Caco-2 (cell line): ENCODE data around the gene PPFIA1. TPM values are rescaled to one million over a fixed set of nuclear protein-coding genes. Genes with fewer than 3 reads are reported as not detected.

Experiments
- BruUV-seq: library from RNA; stranded (reverse); fragments of 400-500 nt; replicated peaks from 2 replicates; lab custom pipeline; 2021; lab: Mats Ljungman, UMichigan
- CTCF ChIA-PET: fragments of 300-600 bp; sonication (Branson Sonifier 250); formaldehyde crosslinking; loops from one replicate; lab custom pipeline; 2022; ENCODE audit warnings: antibody characterized with exemption; lab: Charles Lee
- POLR2A ChIA-PET: fragments of 300-600 bp; sonication (Branson Sonifier 250); formaldehyde crosslinking; loops from one replicate; lab custom pipeline; 2022; ENCODE audit warnings: antibody characterized with exemption; lab: Charles Lee
- DNase-seq, 2 experiments: peaks; one replicate each; pipeline versions ENCODE4 v3.0.0 to v3.0.0-alpha.2; 2020 to 2022
- H3K27me3 ChIP-seq: replicated peaks from 2 replicates; pipeline ENCODE4 v1.6.0; 2011; ENCODE audit warnings: low read length; ENCODE audit not compliant: control insufficient read depth, insufficient read depth
- H3K36me3 ChIP-seq: 2 replicates; pipeline ENCODE4 v1.5.1; 2011; ENCODE audit warnings: low read length; ENCODE audit not compliant: control insufficient read depth, insufficient read depth
- H3K4me1 ChIP-seq: fragments of 250-450 bp; sonication (Bioruptor Pico); 2 replicates; pipeline ENCODE4 v1.5.1; 2020; ENCODE audit warnings: mild to moderate bottlenecking
- H3K4me3 ChIP-seq: 2 replicates; pipeline ENCODE4 v1.5.1; 2011; ENCODE audit warnings: low read depth, mild to moderate bottlenecking, control low read depth, low read length
- H3K9me3 ChIP-seq: fragments of 250-450 bp; sonication (Bioruptor Pico); 2 replicates; pipeline ENCODE4 v1.5.1; 2020; ENCODE audit warnings: mild to moderate bottlenecking, moderate library complexity
- H3K27ac Mint-ChIP-seq: one replicate; pipeline ENCODE4 v1.8.0; 2022; ENCODE audit warnings: mixed read lengths; ENCODE audit not compliant: unreplicated experiment
- H3K27me3 Mint-ChIP-seq: one replicate; pipeline ENCODE4 v1.8.0; 2022; ENCODE audit warnings: mixed read lengths; ENCODE audit not compliant: insufficient read depth, unreplicated experiment
- H3K36me3 Mint-ChIP-seq: one replicate; pipeline ENCODE4 v1.8.0; 2022; ENCODE audit warnings: mild to moderate bottlenecking, mixed read lengths; ENCODE audit not compliant: insufficient read depth, unreplicated experiment
- H3K4me1 Mint-ChIP-seq: one replicate; pipeline ENCODE4 v1.8.0; 2022; ENCODE audit warnings: low read depth, mixed read lengths; ENCODE audit not compliant: unreplicated experiment
- H3K4me3 Mint-ChIP-seq: one replicate; pipeline ENCODE4 v1.8.0; 2022; ENCODE audit warnings: mild to moderate bottlenecking, moderate library complexity, mixed read lengths; ENCODE audit not compliant: unreplicated experiment
- H3K9me3 Mint-ChIP-seq: one replicate; pipeline ENCODE4 v1.8.0; 2022; ENCODE audit warnings: mixed read lengths; ENCODE audit not compliant: unreplicated experiment
- CTCF ChIP-seq, 2 experiments: fragments of 200-600 bp in 1 of 2; IDR thresholded peaks; 1 replicate in 1 of 2; 2 replicates in 1 of 2; pipeline versions ENCODE4 v1.5.1 to v1.8.0; 2011 to 2022; ENCODE audit warnings: antibody characterized with exemption in 1 of 2, control low read depth in 1 of 2, inconsistent platforms in 1 of 2, low read depth in 1 of 2, low read length in 1 of 2, mild to moderate bottlenecking in 1 of 2, moderate library complexity in 1 of 2; ENCODE audit not compliant: insufficient read depth in 1 of 2, severe bottlenecking in 1 of 2, unreplicated experiment in 1 of 2
- intact Hi-C: fragments of 100-400 bp; cut with micrococcal nuclease; formaldehyde crosslinking; loops from one replicate; pipeline ENCODE4 v1.10.0; 2022; ENCODE audit not compliant: unreplicated experiment
- total RNA-seq: library from RNA; stranded (reverse); gene quantifications from 2 replicates; pipeline ENCODE4 v1.2.3, GENCODE V29; 2022

Gene PPFIA1
- total RNA-seq, 1 experiment from 2014 or later, result 148 TPM

GRCh38 chr11:70325824-70326223, 55.3 kb downstream of the PPFIA1 start:
- Mint-ChIP-seq H3K36me3 (peaks cover 87% of the 10 kb centered on the region), H3K9me3 (no peaks in the 10 kb centered on the region), H3K4me3 (no peak overlapping the region), H3K27me3 (no peaks in the 10 kb centered on the region), H3K4me1 (no peaks in the 10 kb centered on the region), H3K27ac (no peak overlapping the region)
- Histone ChIP-seq H3K9me3 (no peaks in the 10 kb centered on the region), H3K4me1 (no peaks in the 10 kb centered on the region), H3K27me3 (no peaks in the 10 kb centered on the region), H3K4me3 (no peak overlapping the region), H3K36me3 (peaks cover 6% of the 10 kb centered on the region)
- no peak for DNase-seq
- no TSS peak for BruUV-seq
- CTCF ChIA-PET, result no interaction called here
- intact Hi-C loops, result no loop called here
- POLR2A ChIA-PET, result no interaction called here
- no peak for TF ChIP-seq CTCF (IDR thresholded peaks at IDR 0.05; ENCODE audit: insufficient read depth in 1 of 2, low read depth in 1 of 2, low read length in 1 of 2, severe bottlenecking in 1 of 2, unreplicated experiment in 1 of 2)

- POLR2A ChIA-PET, result no interaction called here
- H3K36me3 Mint-ChIP-seq, result peaks cover 87% of the 10 kb centered on the region
- H3K9me3 Mint-ChIP-seq, result no peaks in the 10 kb centered on the region
- no peak for DNase-seq
- no peaks in the 10 kb centered on the region for H3K27me3 Mint-ChIP-seq
- no TSS peak for BruUV-seq
- no peaks in the 10 kb centered on the region for H3K27me3 ChIP-seq
- no peaks in the 10 kb centered on the region for H3K4me1 ChIP-seq
- H3K4me1 Mint-ChIP-seq, result no peaks in the 10 kb centered on the region
- peaks cover 7% of the 10 kb centered on the region for H3K36me3 ChIP-seq
- CTCF ChIA-PET, result no interaction called here
- no peaks in the 10 kb centered on the region for H3K9me3 ChIP-seq
- H3K4me3 Mint-ChIP-seq, result no peak overlapping the region
- H3K4me3 ChIP-seq, result no peak overlapping the region
- TF ChIP-seq CTCF (IDR thresholded peaks at IDR 0.05; ENCODE audit: insufficient read depth in 1 of 2, low read depth in 1 of 2, low read length in 1 of 2, severe bottlenecking in 1 of 2, unreplicated experiment in 1 of 2), result no peak
- H3K27ac Mint-ChIP-seq, result peak overlapping the region; percentile 12
- intact Hi-C loops, result no loop called here
Observed at GRCh38 chr11:70326365-70326811, 55.9 kb downstream of the PPFIA1 start.

- intact Hi-C loops, result no loop called here
- Histone ChIP-seq H3K4me3 (no peak overlapping the region), H3K27me3 (no peaks in the 10 kb centered on the region), H3K9me3 (no peaks in the 10 kb centered on the region), H3K4me1 (no peaks in the 10 kb centered on the region), H3K36me3 (peaks cover 10% of the 10 kb centered on the region)
- Mint-ChIP-seq H3K36me3 (peaks cover 89% of the 10 kb centered on the region), H3K27me3 (no peaks in the 10 kb centered on the region), H3K4me1 (no peaks in the 10 kb centered on the region), H3K9me3 (no peaks in the 10 kb centered on the region), H3K27ac (peak overlapping the region; percentile 12), H3K4me3 (no peak overlapping the region)
- no peak for TF ChIP-seq CTCF (IDR thresholded peaks at IDR 0.05; ENCODE audit: insufficient read depth in 1 of 2, low read depth in 1 of 2, low read length in 1 of 2, severe bottlenecking in 1 of 2, unreplicated experiment in 1 of 2)
- ChIA-PET CTCF (no interaction called here), POLR2A (no interaction called here)
- DNase-seq, result no peak
- TSS peak; percentile 15 for BruUV-seq
Observed at GRCh38 chr11:70326833-70327232, 56.3 kb downstream of the PPFIA1 start.
